Spinal cord (tissue), 10 donors: ENCODE data around the gene BCAS1. TPM values are rescaled to one million over a fixed set of nuclear protein-coding genes. Genes with fewer than 3 reads are reported as not detected.

Experiments
- DNase-seq, 6 donors: peaks; one replicate each; pipeline versions ENCODE4 v3.0.0 to v3.0.0-alpha.2; 2013 to 2015; ENCODE audit warnings: low spot score in 6 of 6, low read depth in 4 of 6
- H3K27ac ChIP-seq: one replicate; pipeline ENCODE4 v1.5.1; 2013; ENCODE audit warnings: low read depth, low read length, control low read depth
- H3K27me3 ChIP-seq: one replicate; pipeline ENCODE4 v1.6.1; 2013; ENCODE audit warnings: low read length; ENCODE audit not compliant: control insufficient read depth, insufficient read depth
- H3K36me3 ChIP-seq: one replicate; pipeline ENCODE4 v1.6.1; 2013; ENCODE audit warnings: low read length; ENCODE audit not compliant: control insufficient read depth, insufficient read depth
- H3K4me1 ChIP-seq: one replicate; pipeline ENCODE4 v1.6.1; 2013; ENCODE audit warnings: low read length; ENCODE audit not compliant: control insufficient read depth, insufficient read depth
- H3K4me3 ChIP-seq: one replicate; pipeline ENCODE4 v1.5.1; 2013; ENCODE audit warnings: low read depth, low read length, control low read depth
- H3K9me3 ChIP-seq: one replicate; pipeline ENCODE4 v1.6.1; 2013; ENCODE audit warnings: low read length; ENCODE audit not compliant: control insufficient read depth, insufficient read depth
- WGBS: methylation state at CpG from one replicate; pipeline ENCODE4 v1.1.5; 2013; ENCODE audit warnings: missing lambda C conversion rate; ENCODE audit not compliant: insufficient coverage; 5-methylcytosine and 5-hydroxymethylcytosine counted together
- polyA plus RNA-seq, 2 donors: library from polyadenylated mRNA; unstranded; fragments of 120-200 nt; gene quantifications; one replicate each; pipeline ENCODE4 v1.2.1, GENCODE V29; 2013; ENCODE audit not compliant: insufficient read length in 2 of 2
- total RNA-seq, 2 donors: library from RNA; depleted of rRNA in 1 of 2; stranded (reverse); fragments of 120-200 nt in 1 of 2; fragments of >200 nt in 1 of 2; gene quantifications; one replicate each; pipeline versions ENCODE4 v1.2.3 to v1.2.4, GENCODE V29; 2013 to 2014
- donor health status: healthy.

Gene BCAS1
- total and polyA plus RNA-seq, 4 donors, result 93.3 to 402 (median 189) TPM

DNA sequence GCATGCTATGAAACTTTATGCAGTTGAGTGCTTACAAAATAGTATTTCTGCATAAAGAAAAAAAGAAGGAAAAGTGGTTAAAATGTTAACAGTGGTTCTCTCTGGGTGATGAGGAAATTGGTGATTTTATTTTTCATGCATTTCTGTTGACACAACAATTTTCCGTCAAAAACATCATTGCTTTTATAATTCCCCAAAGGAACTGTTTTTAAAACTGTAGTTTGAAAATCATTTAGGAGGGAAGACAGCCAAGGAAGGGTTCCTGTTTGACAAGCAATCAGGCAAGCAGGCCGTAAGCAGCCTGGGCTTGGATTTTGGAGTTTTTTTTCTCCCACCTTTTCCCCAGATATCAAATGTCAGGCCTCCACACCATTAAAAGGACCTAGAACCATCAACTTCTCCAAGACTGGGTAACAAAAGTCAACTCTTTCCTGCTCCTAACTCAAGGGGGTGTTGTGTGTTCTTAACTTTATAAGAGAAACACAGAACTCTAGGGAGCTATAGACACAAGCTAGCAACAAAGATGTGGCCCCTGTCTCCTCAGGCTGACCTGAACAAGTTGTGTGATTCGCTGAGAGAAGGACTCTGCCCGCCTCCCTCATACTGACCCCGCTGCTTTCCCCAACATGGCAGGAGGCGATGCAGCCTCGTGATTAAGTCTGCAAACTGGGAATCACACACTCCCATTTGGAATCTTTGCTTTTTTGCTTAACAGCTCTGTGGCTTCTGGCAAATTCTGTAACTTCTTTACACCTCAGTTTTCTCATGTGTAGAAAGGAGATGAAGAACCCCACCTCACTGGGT is 146.6 kb downstream of the BCAS1 start:
- Histone ChIP-seq H3K4me3 (no peak overlapping the region), H3K27ac (no peak overlapping the region), H3K9me3 (no peaks in the 10 kb centered on the region), H3K4me1 (no peaks in the 10 kb centered on the region), H3K27me3 (no peaks in the 10 kb centered on the region), H3K36me3 (no peaks in the 10 kb centered on the region)
- 94% methylated on average over 5 of the region's 7 CpGs for WGBS
- DNase-seq, result no peak

DNA sequence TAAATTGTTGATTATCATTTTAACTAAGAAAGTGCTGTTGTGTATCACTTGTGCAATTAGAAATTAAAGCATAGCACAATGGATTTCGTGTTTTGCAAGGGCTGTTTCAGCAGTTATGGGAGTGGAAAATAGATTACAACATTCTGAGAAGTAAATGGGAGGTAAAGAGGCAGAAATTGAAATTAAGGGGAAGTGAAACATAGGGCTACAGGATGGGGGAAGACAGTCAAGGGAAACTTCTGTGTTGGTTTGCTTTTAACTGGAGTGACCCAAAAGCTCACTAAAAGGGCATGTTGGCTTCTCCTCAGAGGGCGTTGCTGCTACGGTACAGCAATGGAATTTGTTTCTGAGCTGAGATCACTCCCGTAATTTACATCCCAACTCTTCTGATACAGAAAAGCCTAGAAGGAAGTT is 147.5 kb downstream of the BCAS1 start:
- Histone ChIP-seq H3K4me3 (no peak overlapping the region), H3K27me3 (no peaks in the 10 kb centered on the region), H3K9me3 (no peaks in the 10 kb centered on the region), H3K4me1 (no peaks in the 10 kb centered on the region), H3K27ac (no peak overlapping the region), H3K36me3 (no peaks in the 10 kb centered on the region)
- DNase-seq, result no peak
- WGBS, result 75% methylated on average over 1 of the region's 4 CpGs

DNA sequence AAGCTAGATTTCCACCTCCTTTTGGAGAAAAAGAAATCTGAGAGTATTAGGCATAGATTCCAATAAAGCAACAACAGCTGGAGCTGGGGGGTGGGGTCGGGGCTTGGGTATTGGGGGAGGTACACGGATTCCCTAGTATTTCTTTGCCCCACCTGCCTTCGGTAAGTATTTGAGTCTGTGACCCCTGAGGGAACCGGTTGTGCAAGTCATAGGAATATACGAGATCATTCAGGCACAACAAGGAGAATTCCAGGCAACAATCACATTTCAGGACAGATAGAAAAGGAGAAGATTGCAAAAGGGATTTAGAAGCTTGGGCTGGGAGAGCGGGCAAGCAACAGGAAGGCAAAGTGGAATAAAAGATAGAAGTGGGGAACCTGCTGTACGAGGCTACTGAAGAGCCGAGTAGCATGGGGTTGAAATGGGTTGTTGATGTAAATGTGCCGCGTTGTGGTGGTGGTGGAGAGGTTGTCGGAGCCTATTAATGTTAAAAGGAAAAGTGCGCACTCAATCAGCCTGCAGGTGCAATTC is 148.9 kb downstream of the BCAS1 start:
- peaks cover 9% of the 10 kb centered on the region for H3K4me1 ChIP-seq
- WGBS, result 83% methylated on average over 9 of the region's 12 CpGs
- H3K9me3 ChIP-seq, result no peaks in the 10 kb centered on the region
- no peaks in the 10 kb centered on the region for H3K36me3 ChIP-seq
- no peak for DNase-seq
- no peak overlapping the region for H3K4me3 ChIP-seq
- no peaks in the 10 kb centered on the region for H3K27me3 ChIP-seq
- H3K27ac ChIP-seq, result no peak overlapping the region

DNA sequence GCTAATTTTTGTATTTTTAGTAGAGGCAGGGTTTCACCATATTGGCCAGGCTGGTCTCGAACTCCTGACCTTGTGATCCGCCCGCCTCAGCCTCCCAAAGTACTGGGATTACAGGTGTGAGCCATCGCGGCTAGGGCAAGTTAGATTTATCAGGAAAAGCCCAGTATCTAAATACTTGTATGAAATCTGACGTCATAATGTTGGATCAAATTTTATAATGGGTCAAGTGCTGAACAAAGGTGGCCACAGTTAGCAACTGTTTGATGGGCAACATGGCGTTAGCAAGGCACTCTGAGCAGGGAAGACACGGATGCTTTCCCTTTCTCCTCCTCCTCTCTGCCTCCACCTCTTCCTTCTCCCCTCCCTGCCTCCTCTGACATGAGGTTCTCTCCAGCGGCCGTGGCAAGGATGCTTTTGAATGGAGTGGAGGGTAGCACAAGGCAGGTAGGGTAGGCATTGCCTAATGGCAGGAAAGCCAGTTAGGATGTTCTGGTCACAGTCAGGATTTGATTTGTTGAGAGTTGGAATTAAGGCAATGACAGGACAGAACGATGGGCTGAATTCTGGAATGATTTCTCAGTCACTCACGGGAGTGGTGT is 149.6 kb downstream of the BCAS1 start:
- Histone ChIP-seq H3K4me1 (peaks cover 16% of the 10 kb centered on the region), H3K36me3 (no peaks in the 10 kb centered on the region), H3K4me3 (no peak overlapping the region), H3K27me3 (no peaks in the 10 kb centered on the region), H3K27ac (no peak overlapping the region), H3K9me3 (no peaks in the 10 kb centered on the region)
- 88% methylated on average over 9 of the region's 12 CpGs for WGBS
- DNase-seq, result no peak

DNA sequence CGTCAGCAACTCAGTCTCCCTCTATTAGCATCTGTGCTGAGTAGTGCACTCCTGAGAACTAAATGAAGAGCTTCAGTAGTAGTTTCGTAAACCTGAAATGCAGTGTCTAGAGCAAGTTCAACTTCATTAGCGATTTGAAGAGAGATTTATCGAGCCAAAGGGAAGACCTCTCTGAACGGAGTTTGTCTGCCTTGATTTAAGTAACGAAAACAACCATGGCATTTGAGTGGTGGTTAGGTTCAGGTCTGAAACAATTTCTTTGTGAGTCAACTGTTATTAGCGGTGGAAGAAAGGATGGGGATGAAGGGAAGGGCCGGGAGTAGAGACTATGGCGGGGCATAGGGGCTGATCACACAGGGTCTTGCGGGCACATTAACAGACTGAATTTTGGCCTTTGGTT is 150.5 kb downstream of the BCAS1 start:
- Histone ChIP-seq H3K4me3 (no peak overlapping the region), H3K9me3 (no peaks in the 10 kb centered on the region), H3K4me1 (peaks cover 20% of the 10 kb centered on the region), H3K27ac (no peak overlapping the region), H3K36me3 (no peaks in the 10 kb centered on the region), H3K27me3 (no peaks in the 10 kb centered on the region)
- peak in 1 of 6 donors; percentile 67 for DNase-seq
- WGBS, result 83% methylated on average over 10 of the region's 10 CpGs

DNA sequence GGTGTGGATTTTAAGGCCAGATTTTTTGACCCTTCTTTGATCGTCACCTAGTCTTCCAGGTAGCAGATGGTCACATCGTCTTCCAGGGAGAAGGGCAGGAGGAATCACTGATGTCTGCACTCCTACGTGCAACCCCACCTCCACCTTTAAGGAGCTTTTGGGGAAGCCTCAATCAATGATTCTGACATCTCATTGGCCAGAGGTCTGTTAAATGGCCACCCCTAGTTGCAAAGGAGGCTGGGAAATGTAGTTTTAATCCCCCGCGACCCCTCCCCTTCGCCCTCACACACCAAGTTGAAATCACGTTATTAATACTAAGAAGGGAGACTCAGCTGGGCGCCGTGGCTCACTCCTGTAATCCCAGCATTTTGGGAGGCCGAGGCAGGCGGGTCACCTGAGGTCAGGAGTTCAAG is 151.4 kb downstream of the BCAS1 start:
- Histone ChIP-seq H3K27ac (no peak overlapping the region), H3K27me3 (no peaks in the 10 kb centered on the region), H3K9me3 (no peaks in the 10 kb centered on the region), H3K4me1 (peaks cover 24% of the 10 kb centered on the region), H3K36me3 (no peaks in the 10 kb centered on the region), H3K4me3 (peak overlapping the region; percentile 6)
- peak in 3 of 6 donors; percentile 45 to 96 (median 75) for DNase-seq
- WGBS, result 10% methylated on average over 4 of the region's 11 CpGs

DNA sequence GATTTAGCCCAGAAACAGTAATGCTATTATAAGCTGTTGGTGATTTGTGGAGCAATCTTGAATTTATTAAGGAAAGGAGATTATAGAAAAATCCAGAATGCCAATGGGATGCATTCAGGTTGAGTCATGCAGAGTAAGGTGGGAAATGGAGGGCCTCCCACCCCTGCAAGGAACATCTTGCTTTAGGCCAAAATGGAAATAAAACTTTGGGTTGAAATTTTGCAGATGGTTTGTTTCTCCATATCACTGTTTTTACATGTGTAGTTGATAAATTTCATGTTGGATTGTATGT is 152.4 kb downstream of the BCAS1 start:
- Histone ChIP-seq H3K27me3 (no peaks in the 10 kb centered on the region), H3K4me1 (peaks cover 24% of the 10 kb centered on the region), H3K4me3 (no peak overlapping the region), H3K36me3 (no peaks in the 10 kb centered on the region), H3K27ac (peak overlapping the region; percentile 84), H3K9me3 (no peaks in the 10 kb centered on the region)
- DNase-seq, result no peak

DNA sequence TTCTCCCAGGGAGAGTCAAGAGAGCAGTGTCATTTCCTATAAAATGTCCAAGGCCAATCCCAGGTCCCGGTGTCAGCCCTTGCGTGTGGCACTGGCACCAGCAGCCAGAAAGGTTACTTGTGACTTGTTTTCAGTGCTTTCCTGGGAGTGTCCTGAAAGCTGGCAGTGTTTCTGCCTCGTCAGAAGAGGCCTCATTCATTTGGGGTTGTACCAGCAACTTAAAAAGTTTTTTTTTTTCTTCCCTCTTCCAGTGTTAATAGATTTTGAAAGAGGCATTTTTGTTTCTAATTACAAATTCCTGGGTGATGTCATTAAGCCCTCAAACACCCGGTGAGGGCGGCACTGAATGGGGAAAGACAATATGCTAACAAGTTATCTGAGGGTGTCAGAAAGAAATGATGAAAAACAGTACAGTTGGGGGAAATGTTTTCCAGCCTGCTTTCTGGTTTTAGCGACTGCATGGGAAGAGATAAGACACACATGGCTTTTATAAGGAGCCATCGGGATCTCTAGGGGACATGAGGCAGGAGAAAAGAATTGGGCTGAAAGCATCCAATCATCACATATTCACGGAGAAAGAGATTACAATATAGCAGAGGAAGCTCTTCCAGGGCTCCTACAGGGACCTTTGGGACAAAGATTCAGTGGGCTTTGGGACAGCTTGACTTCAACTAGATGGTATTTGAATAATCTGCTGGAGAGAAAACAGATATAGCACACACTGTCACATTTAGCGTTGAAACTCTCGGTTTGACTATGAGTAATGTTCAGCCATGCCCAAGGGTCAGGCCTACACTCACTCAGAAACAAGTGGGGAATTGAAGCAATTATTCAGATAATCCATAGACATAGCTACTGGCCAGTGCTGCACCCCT is 153.0 kb downstream of the BCAS1 start:
- DNase-seq, result peak in 1 of 6 donors; percentile 40
- no peak overlapping the region for H3K4me3 ChIP-seq
- no peaks in the 10 kb centered on the region for H3K27me3 ChIP-seq
- peak overlapping the region; percentile 84 for H3K27ac ChIP-seq
- H3K36me3 ChIP-seq, result no peaks in the 10 kb centered on the region
- WGBS, result 41% methylated on average over 6 of the region's 10 CpGs
- H3K4me1 ChIP-seq, result peaks cover 24% of the 10 kb centered on the region
- H3K9me3 ChIP-seq, result no peaks in the 10 kb centered on the region

DNA sequence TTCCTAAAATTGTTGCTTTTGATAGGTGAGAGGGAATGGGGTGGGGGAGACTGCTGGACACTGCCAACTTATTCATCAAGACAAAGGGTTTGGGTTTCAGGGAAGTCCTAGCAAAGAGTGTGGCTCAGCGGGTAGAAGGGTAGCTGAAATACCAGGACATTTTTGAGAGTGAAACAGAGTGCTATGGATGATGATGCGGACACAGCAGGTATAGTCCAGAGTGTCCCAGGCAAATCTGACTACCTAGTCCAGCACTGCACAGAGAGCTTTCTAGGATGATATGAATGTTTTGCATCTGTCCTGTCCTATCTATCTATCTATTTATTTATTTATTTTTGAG is 154.3 kb downstream of the BCAS1 start:
- no peaks in the 10 kb centered on the region for H3K36me3 ChIP-seq
- H3K4me3 ChIP-seq, result no peak overlapping the region
- peak overlapping the region; percentile 93 for H3K27ac ChIP-seq
- DNase-seq, result no peak
- peaks cover 24% of the 10 kb centered on the region for H3K4me1 ChIP-seq
- WGBS, result no CpG with 5 or more reads among the region's 2 CpGs
- no peaks in the 10 kb centered on the region for H3K27me3 ChIP-seq
- no peaks in the 10 kb centered on the region for H3K9me3 ChIP-seq
